ENCODE data around the gene SELENON. TPM values are rescaled to one million over a fixed set of nuclear protein-coding genes. Genes with fewer than 3 reads are reported as not detected.

SELENON gene, protein sequence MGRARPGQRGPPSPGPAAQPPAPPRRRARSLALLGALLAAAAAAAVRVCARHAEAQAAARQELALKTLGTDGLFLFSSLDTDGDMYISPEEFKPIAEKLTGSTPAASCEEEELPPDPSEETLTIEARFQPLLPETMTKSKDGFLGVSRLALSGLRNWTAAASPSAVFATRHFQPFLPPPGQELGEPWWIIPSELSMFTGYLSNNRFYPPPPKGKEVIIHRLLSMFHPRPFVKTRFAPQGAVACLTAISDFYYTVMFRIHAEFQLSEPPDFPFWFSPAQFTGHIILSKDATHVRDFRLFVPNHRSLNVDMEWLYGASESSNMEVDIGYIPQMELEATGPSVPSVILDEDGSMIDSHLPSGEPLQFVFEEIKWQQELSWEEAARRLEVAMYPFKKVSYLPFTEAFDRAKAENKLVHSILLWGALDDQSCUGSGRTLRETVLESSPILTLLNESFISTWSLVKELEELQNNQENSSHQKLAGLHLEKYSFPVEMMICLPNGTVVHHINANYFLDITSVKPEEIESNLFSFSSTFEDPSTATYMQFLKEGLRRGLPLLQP
- 21.8 and 25.5 TPM in 2 replicates for total RNA-seq (2022)
- percentile 55 among the genes with signal in this experiment for Bru-seq, nascent RNA
- percentile 73 among the genes with signal in this experiment for BruChase-seq, experiment 1, labeled RNA remaining after a 6-hour chase
- percentile 59 among the genes with signal in this experiment for BruChase-seq, experiment 2, labeled RNA remaining after a 2-hour chase
- long read RNA-seq, full-length matches to known transcripts = 4 of 6 reads
- long read RNA-seq, partial matches to known transcripts = 0 of 6 reads
- long read RNA-seq, other reads (novel, unspliced or antisense) = 2 of 6 reads

DNA sequence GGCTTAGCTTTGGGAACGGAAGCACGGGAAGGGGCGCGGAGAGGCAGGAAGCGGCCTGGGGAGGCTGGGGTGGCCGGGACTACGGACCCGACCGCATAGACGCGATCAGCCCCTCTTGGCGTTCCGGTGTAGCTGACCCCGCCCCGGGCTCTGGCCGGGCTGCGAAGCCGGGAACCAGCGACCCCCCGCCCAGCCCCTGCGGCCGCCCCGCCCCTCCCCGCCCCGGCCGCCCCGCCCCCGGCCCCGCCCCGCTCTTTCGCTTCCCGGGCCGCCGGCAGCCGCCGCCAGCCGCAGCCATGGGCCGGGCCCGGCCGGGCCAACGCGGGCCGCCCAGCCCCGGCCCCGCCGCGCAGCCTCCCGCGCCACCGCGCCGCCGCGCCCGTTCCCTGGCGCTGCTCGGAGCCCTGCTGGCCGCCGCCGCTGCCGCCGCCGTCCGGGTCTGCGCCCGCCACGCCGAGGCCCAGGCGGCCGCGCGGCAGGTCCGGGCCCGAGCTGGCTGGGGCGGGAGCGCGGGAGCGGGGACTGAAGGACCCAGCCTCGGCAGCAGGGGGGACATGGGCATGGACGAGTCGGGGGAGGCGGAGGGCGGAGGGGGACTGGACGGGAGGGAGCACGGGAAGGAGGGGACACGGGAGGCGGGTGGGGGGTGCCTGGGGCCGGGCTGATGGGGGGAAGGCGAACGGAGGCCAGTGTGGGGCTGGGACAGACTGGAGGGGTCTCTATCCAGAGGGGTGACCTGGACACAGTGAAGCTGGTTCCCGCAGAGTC lies at the start of gene SELENON:
SELENON (plus strand) TSS at position 259 of the 768 bp plus-strand sequence; CDS start at position 297, 38 bp downstream.
- BruUV-seq (replicated peaks) = no TSS peak
- TF ChIP-seq, protein P1, sequence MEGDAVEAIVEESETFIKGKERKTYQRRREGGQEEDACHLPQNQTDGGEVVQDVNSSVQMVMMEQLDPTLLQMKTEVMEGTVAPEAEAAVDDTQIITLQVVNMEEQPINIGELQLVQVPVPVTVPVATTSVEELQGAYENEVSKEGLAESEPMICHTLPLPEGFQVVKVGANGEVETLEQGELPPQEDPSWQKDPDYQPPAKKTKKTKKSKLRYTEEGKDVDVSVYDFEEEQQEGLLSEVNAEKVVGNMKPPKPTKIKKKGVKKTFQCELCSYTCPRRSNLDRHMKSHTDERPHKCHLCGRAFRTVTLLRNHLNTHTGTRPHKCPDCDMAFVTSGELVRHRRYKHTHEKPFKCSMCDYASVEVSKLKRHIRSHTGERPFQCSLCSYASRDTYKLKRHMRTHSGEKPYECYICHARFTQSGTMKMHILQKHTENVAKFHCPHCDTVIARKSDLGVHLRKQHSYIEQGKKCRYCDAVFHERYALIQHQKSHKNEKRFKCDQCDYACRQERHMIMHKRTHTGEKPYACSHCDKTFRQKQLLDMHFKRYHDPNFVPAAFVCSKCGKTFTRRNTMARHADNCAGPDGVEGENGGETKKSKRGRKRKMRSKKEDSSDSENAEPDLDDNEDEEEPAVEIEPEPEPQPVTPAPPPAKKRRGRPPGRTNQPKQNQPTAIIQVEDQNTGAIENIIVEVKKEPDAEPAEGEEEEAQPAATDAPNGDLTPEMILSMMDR (IDR thresholded peaks at IDR 0.05; ENCODE audit: unreplicated experiment) = no peak
- Mint-ChIP-seq H3K27me3 (ENCODE audit: insufficient read depth, unreplicated experiment) (no peaks in the 10 kb centered on the region), H3K27ac (ENCODE audit: low read depth, unreplicated experiment) (peak within 1 kb of the TSS; percentile 65), H3K36me3 (ENCODE audit: insufficient read depth, unreplicated experiment) (no peaks in the 10 kb centered on the region), H3K4me3 (ENCODE audit: unreplicated experiment) (peak within 1 kb of the TSS; percentile 70), H3K9me3 (ENCODE audit: unreplicated experiment) (no peaks in the 10 kb centered on the region), H3K4me1 (ENCODE audit: insufficient read depth, unreplicated experiment) (peaks cover 18% of the 10 kb centered on the region)
- intact Hi-C loops (cut with micrococcal nuclease) = loop anchor here (5.0 to 10.0 kb wide), 5 partner anchors 103 to 555 kb away; partner anchors contain the start of gene RSRP1
- ChIA-PET POLR2A (interaction anchor here (0.6 to 2.3 kb wide), 3 partner anchors 19 to 553 kb away, joined by 3 to 6 read pairs (median 5); partner anchors contain the start of genes MTFR1L and RSRP1), CTCF (interaction anchor here (0.5 to 3.8 kb wide), 6 partner anchors 10 to 296 kb away, joined by 3 to 16 read pairs (median 5); no protein-coding TSS in a partner anchor)
- peak; percentile 21 for DNase-seq (ENCODE audit: unreplicated experiment)

DNA sequence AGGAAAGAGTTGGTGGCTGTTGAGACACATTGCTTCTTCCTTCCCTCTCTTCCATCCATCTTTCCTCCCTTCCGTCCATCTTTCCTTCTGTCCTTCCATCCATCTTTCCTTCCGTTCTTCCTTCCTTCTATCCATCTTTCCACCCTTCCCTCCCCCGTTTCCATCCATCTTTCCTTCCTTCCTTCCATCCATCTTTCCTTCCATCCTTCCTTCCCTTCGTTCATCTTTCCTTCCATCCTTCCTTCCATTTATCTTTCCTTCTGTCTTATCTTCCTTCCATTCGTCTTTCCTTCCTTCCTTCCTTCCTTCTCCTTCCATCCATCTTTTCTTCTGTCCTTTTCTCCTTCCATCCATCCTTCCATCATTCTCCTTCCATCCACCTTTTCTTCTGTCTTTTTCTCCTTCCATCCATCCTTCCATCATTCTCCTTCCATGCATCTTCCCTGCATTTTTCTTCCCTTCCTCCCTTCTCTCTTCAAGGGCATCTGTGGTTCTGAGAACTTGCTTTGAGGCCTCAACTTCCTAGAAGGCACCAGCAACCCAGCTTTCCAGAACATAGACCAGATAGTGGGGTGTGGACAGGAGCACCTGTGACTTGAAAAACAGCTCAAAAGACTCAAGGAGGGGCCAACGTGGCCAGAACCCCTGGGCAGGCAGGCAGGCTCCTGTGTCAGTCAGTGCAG lies 48.9 kb upstream of the SELENON start:
- ChIA-PET CTCF (no interaction called here), POLR2A (no interaction called here)
- intact Hi-C loops (cut with micrococcal nuclease) = no loop called here
- no peaks in the 10 kb centered on the region for H3K9me3 Mint-ChIP-seq (ENCODE audit: unreplicated experiment)
- peaks cover 6% of the 10 kb centered on the region for H3K4me1 Mint-ChIP-seq (ENCODE audit: insufficient read depth, unreplicated experiment)
- TF ChIP-seq, protein P1 (IDR thresholded peaks at IDR 0.05; ENCODE audit: unreplicated experiment) = no peak
- H3K4me3 Mint-ChIP-seq (ENCODE audit: unreplicated experiment) = no peak overlapping the region
- no peak overlapping the region for H3K27ac Mint-ChIP-seq (ENCODE audit: low read depth, unreplicated experiment)
- no peaks in the 10 kb centered on the region for H3K36me3 Mint-ChIP-seq (ENCODE audit: insufficient read depth, unreplicated experiment)
- no TSS peak for BruUV-seq (replicated peaks)
- peaks cover 13% of the 10 kb centered on the region for H3K27me3 Mint-ChIP-seq (ENCODE audit: insufficient read depth, unreplicated experiment)
- DNase-seq (ENCODE audit: unreplicated experiment) = no peak

DNA sequence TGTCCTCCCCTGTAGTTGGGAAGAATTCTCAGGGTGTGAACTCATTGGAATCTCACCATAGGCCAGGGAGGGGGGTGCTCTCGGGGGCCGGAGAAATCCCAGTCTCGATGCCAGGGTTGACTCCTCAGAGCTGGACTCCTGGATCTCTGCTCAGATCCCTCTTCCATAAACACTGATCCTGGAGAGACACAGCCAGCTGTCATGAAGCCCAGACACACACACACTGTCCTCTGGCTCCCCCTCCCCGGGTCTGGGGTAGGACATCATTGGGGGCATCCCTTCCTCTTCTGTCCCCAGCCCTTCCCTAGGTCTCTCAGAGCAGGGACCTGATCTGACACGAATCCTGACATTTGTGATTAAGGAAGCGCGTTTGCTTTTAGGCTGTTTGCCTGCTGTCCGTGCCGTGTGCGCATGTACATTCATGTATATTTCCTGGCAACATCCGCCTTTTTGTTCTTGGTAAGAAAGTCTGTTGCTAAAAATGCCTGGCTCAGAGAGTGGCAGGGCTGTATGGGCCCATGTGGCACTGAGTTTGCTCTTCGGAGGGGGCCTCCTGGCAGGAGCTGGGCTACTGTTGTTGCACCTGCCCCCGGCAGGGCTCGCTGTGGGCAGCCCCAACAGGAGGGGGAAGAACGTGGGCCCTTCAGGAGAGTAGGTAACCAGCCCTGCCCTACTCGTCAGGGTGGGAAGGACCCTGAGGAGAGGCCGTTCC lies 45.4 kb upstream of the SELENON start:
- H3K4me3 Mint-ChIP-seq (ENCODE audit: unreplicated experiment) = no peak overlapping the region
- no peak overlapping the region for H3K27ac Mint-ChIP-seq (ENCODE audit: low read depth, unreplicated experiment)
- no peaks in the 10 kb centered on the region for H3K36me3 Mint-ChIP-seq (ENCODE audit: insufficient read depth, unreplicated experiment)
- no peaks in the 10 kb centered on the region for H3K9me3 Mint-ChIP-seq (ENCODE audit: unreplicated experiment)
- TF ChIP-seq, protein P1 (IDR thresholded peaks at IDR 0.05; ENCODE audit: unreplicated experiment) = no peak
- POLR2A ChIA-PET = interaction anchor here (0.5 kb wide), 1 partner anchor 257 kb away, joined by 3 read pairs; no protein-coding TSS in a partner anchor
- CTCF ChIA-PET = no interaction called here
- peaks cover 33% of the 10 kb centered on the region for H3K27me3 Mint-ChIP-seq (ENCODE audit: insufficient read depth, unreplicated experiment)
- no TSS peak for BruUV-seq (replicated peaks)
- no peak for DNase-seq (ENCODE audit: unreplicated experiment)
- H3K4me1 Mint-ChIP-seq (ENCODE audit: insufficient read depth, unreplicated experiment) = no peaks in the 10 kb centered on the region
- intact Hi-C loops (cut with micrococcal nuclease) = no loop called here
